BLaER1 (cell line): Measurements from ENCODE around the gene MT1X.
A peak's percentile ranks its signal among the peaks of the same experiment; 100 is the strongest.

Experiments
- H3K27ac ChIP-seq: shearing (Covaris generic); formaldehyde crosslinking; 2 replicates; pipeline ENCODE4 v1.8.1; 2022
- H3K27me3 ChIP-seq: shearing (Covaris generic); formaldehyde crosslinking; 2 replicates; pipeline ENCODE4 v1.8.1; 2022
- H3K36me3 ChIP-seq: shearing (Covaris generic); formaldehyde crosslinking; 2 replicates; pipeline ENCODE4 v1.8.1; 2022
- H3K4me1 ChIP-seq: shearing (Covaris generic); formaldehyde crosslinking; 2 replicates; pipeline ENCODE4 v1.8.1; 2022
- H3K4me2 ChIP-seq: shearing (Covaris generic); formaldehyde crosslinking; 2 replicates; pipeline ENCODE4 v1.8.1; 2022
- H3K4me3 ChIP-seq: shearing (Covaris generic); formaldehyde crosslinking; 2 replicates; pipeline ENCODE4 v1.8.1; 2022
- H3K9ac ChIP-seq: shearing (Covaris generic); formaldehyde crosslinking; 2 replicates; pipeline ENCODE4 v1.8.1; 2022
- H3K9me3 ChIP-seq: shearing (Covaris generic); formaldehyde crosslinking; 2 replicates; pipeline ENCODE4 v1.8.1; 2022
- H4K20me1 ChIP-seq: shearing (Covaris generic); formaldehyde crosslinking; 2 replicates; pipeline ENCODE4 v1.8.1; 2022
- Cebpa-rat ChIP-seq: shearing (Covaris generic); IDR thresholded peaks from 2 replicates; pipeline ENCODE4 v1.8.1; 2022

Gene MT1X

GRCh38 chr16:56677474-56677873 lies 4.8 kb upstream of the MT1X start:
- Histone ChIP-seq H3K4me3 (no peak overlapping the region), H3K27me3 (peaks cover 38% of the 10 kb centered on the region), H4K20me1 (no peaks in the 10 kb centered on the region), H3K4me2 (no peak overlapping the region; the same call in 1 of the 2 replicates), H3K36me3 (no peaks in the 10 kb centered on the region), H3K9me3 (no peaks in the 10 kb centered on the region), H3K4me1 (peaks cover 69% of the 10 kb centered on the region), H3K27ac (no peak overlapping the region), H3K9ac (no peak overlapping the region)
- TF ChIP-seq Cebpa-rat = no peak

DNA sequence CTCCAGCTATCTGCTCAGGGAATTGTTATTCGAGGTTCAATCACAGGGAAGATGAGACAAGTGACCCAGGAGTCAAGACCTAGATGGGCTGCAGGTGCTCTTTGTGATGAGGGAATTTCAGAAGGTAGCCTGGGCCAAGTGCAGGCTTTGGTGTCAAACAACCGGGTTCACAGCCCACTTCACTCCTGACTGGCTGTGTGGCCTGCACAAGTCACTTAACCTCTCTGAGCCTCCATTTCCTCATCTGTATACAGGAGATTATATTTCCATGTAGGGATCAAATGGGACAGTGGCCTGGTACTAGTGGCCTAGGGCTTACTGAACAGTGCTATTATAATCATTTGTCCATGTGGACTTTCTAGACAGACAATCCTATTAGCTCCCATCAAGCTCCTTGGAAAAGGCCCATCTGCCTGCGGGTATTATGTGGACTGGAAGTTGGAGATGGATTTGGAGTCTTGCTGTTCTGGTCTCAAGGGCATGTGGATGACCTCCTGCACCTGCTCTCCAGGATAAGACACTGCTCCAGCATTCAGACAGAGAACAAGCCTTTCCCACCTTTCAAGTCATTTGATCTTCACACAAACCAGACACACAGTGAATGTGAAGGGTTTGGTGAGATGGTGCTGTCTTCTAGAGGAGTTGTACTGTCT lies 3.1 kb upstream of the MT1X start:
- Histone ChIP-seq H4K20me1 (no peaks in the 10 kb centered on the region), H3K27ac (no peak overlapping the region), H3K9me3 (no peaks in the 10 kb centered on the region), H3K4me2 (no peak overlapping the region), H3K36me3 (peaks cover 5% of the 10 kb centered on the region; the same call in 1 of the 2 replicates), H3K9ac (no peak overlapping the region), H3K4me3 (no peak overlapping the region), H3K27me3 (peaks cover 28% of the 10 kb centered on the region), H3K4me1 (peaks cover 69% of the 10 kb centered on the region)
- TF ChIP-seq Cebpa-rat = no peak

DNA sequence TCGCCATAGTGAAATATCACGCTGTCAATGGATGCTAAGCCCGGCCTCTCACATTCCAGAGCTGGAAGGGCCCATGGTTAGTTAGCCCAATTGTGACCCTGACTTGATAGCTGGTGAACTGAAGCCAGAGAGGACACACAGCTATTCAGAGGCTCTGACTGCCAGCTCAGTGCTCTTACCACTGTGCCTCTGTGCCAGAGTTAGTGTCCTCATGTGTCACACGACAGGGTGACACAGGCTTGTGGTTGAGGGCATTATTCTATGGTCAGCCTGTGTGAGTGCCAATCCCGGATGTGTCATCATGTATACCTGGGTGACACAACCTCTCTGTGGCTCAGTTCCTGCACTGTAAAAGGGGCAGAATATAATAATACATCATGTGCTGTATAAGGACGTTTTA lies 2.5 kb upstream of the MT1X start:
- H3K27ac ChIP-seq = no peak overlapping the region
- H3K4me1 ChIP-seq = peaks cover 72% of the 10 kb centered on the region
- peaks cover 27% of the 10 kb centered on the region for H3K27me3 ChIP-seq
- no peaks in the 10 kb centered on the region for H4K20me1 ChIP-seq
- no peak overlapping the region for H3K4me2 ChIP-seq
- H3K9ac ChIP-seq = no peak overlapping the region
- TF ChIP-seq Cebpa-rat = no peak
- H3K9me3 ChIP-seq = no peaks in the 10 kb centered on the region
- H3K36me3 ChIP-seq = peaks cover 5% of the 10 kb centered on the region; the same call in 1 of the 2 replicates
- no peak overlapping the region for H3K4me3 ChIP-seq

DNA sequence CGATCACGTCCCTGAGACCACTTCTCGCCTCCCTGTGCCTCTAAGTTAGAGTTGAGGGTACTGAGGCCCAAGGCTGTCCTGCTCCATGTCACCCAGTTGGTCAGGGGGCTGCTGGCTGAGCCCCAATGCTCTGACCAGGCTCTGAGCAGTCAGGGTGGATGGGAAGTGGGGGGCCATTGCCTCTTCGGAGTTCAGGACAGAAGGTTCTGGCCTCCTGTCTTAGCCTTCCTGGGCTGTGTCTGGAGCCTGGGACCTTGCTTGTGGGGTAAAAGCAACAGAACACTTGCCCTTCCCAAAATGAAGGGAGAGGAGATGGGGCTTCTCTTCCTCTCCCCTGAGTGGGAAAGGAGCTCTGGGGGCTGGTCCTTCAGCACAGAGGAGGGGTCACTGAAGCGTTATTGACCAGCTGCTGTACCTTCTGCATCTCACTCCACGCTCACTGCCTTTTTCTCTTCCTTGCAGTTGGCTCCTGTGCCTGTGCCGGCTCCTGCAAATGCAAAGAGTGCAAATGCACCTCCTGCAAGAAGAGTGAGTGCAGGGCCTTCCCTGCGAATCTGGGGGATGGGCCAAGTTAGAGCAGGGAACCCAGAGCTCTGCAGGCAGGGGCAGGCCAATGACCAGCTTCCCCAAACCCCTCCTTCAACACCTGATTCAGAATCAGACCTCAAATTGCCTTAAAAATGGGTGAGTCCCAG lies 580 bp downstream of the MT1X start:
- Histone ChIP-seq H4K20me1 (no peaks in the 10 kb centered on the region), H3K4me3 (peak overlapping the region; percentile 75), H3K4me1 (peaks cover 72% of the 10 kb centered on the region), H3K9me3 (peaks cover 10% of the 10 kb centered on the region; the same call in 1 of the 2 replicates), H3K9ac (peak overlapping the region; percentile 87), H3K4me2 (peak overlapping the region; percentile 89), H3K27ac (peak overlapping the region; percentile 82), H3K36me3 (peaks cover 19% of the 10 kb centered on the region; the same call in 1 of the 2 replicates), H3K27me3 (no peaks in the 10 kb centered on the region)
- no peak for TF ChIP-seq Cebpa-rat

GRCh38 chr16:56683424-56684172 lies 1.3 kb downstream of the MT1X start:
- H3K9ac ChIP-seq = peak overlapping the region; percentile 87
- H3K4me1 ChIP-seq = peaks cover 78% of the 10 kb centered on the region
- H3K9me3 ChIP-seq = peaks cover 10% of the 10 kb centered on the region; the same call in 1 of the 2 replicates
- H3K4me3 ChIP-seq = peak overlapping the region; percentile 75
- H3K27me3 ChIP-seq = no peaks in the 10 kb centered on the region
- peaks cover 19% of the 10 kb centered on the region; the same call in 1 of the 2 replicates for H3K36me3 ChIP-seq
- peak overlapping the region; percentile 89 for H3K4me2 ChIP-seq
- H3K27ac ChIP-seq = peak overlapping the region; percentile 82
- no peak for TF ChIP-seq Cebpa-rat
- H4K20me1 ChIP-seq = no peaks in the 10 kb centered on the region

- H3K27me3 ChIP-seq = no peaks in the 10 kb centered on the region
- peak overlapping the region; percentile 87 for H3K9ac ChIP-seq
- H3K9me3 ChIP-seq = peaks cover 10% of the 10 kb centered on the region; the same call in 1 of the 2 replicates
- TF ChIP-seq Cebpa-rat = no peak
- no peaks in the 10 kb centered on the region for H4K20me1 ChIP-seq
- H3K4me1 ChIP-seq = peaks cover 86% of the 10 kb centered on the region
- H3K27ac ChIP-seq = peak overlapping the region; percentile 82
- H3K36me3 ChIP-seq = peaks cover 19% of the 10 kb centered on the region; the same call in 1 of the 2 replicates
- peak overlapping the region; percentile 89 for H3K4me2 ChIP-seq
- peak overlapping the region; percentile 75 for H3K4me3 ChIP-seq
These were observed 2.1 kb downstream of the MT1X start for GRCh38 chr16:56684256-56684925.

DNA sequence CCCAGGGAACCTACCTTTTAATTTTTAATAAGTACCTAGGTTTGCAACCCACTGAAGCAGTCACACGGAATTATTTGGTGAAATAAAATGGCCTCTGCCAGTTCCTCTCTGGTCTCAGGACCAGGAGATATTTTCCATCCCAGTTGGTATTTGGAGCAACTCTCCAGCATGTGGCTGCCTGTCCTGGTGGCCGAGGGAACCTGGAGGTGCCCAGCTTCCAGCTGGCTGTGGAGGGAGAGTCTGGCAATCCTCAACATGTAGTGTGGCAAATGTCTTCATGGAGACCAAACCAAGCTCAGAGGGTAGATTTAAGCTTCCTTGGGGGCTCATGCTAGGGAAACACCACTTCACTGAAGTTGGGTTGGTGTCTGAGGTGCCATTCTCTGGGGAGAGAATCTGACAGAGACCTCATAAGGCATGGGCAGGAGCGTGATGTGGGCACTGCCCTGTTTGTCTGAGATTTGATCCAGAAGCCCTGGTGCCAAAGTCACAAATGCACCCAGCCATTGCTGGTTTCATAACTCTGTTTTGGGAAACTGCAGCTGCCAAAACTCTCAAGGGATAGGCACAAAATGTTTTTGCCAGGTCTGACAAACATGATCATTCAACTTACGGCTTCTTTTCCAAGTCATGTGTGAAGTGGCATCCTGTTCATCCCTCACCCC lies 2.8 kb downstream of the MT1X start:
- peak overlapping the region; percentile 82 for H3K27ac ChIP-seq
- peak overlapping the region; percentile 87 for H3K9ac ChIP-seq
- H3K36me3 ChIP-seq = peaks cover 19% of the 10 kb centered on the region; the same call in 1 of the 2 replicates
- H3K9me3 ChIP-seq = peaks cover 10% of the 10 kb centered on the region; the same call in 1 of the 2 replicates
- H3K4me2 ChIP-seq = peak overlapping the region; percentile 89
- peak overlapping the region; percentile 75 for H3K4me3 ChIP-seq
- no peaks in the 10 kb centered on the region for H4K20me1 ChIP-seq
- TF ChIP-seq Cebpa-rat = no peak
- H3K4me1 ChIP-seq = peaks cover 89% of the 10 kb centered on the region
- H3K27me3 ChIP-seq = no peaks in the 10 kb centered on the region

GRCh38 chr16:56686758-56687157 lies 4.5 kb downstream of the MT1X start:
- Histone ChIP-seq H4K20me1 (no peaks in the 10 kb centered on the region), H3K36me3 (peaks cover 19% of the 10 kb centered on the region; the same call in 1 of the 2 replicates), H3K27ac (no peak overlapping the region), H3K27me3 (no peaks in the 10 kb centered on the region), H3K9ac (no peak overlapping the region), H3K4me1 (peaks cover 77% of the 10 kb centered on the region), H3K4me2 (peak overlapping the region; percentile 89; the same call in 1 of the 2 replicates), H3K4me3 (no peak overlapping the region), H3K9me3 (peaks cover 10% of the 10 kb centered on the region; the same call in 1 of the 2 replicates)
- no peak for TF ChIP-seq Cebpa-rat
